ENCODE measurements around the gene DSC1. TPM values are rescaled to one million over a fixed set of nuclear protein-coding genes. Genes with fewer than 3 reads are reported as not detected.

The DSC1 gene
- total and polyA plus RNA-seq, 9 donors, result 0.11 TPM; not detected in 8

GRCh38 chr18:31195063-31195462 lies 32.4 kb upstream of the DSC1 start:
- no peak for TF ChIP-seq EP300 (IDR thresholded peaks at IDR 0.05)
- TF ChIP-seq POLR2A (IDR thresholded peaks at IDR 0.05), result no peak
- no peak for TF ChIP-seq CTCF (IDR thresholded peaks at IDR 0.05)
- no peaks in the 10 kb centered on the region for H3K4me1 ChIP-seq (ENCODE audit: insufficient read depth)
- WGBS, 3 donors, result 19 to 58% (median 35%) methylated on average over 3 of the region's 3 CpGs
- H3K36me3 ChIP-seq, result no peaks in the 10 kb centered on the region
- no peak for DNase-seq
- no peak overlapping the region for H3K27ac ChIP-seq
- no peaks in the 10 kb centered on the region for H3K9me3 ChIP-seq
- no peak overlapping the region for H3K4me3 ChIP-seq
- intact Hi-C loops (cut with DNase I), result no loop called here
- no peaks in the 10 kb centered on the region for H3K27me3 ChIP-seq

GRCh38 chr18:31192086-31192776 lies 29.6 kb upstream of the DSC1 start:
- Histone ChIP-seq H3K27me3 (no peaks in the 10 kb centered on the region), H3K27ac (no peak overlapping the region), H3K4me1 (ENCODE audit: insufficient read depth) (no peaks in the 10 kb centered on the region), H3K9me3 (no peaks in the 10 kb centered on the region), H3K4me3 (no peak overlapping the region), H3K36me3 (no peaks in the 10 kb centered on the region)
- intact Hi-C loops (cut with DNase I), result no loop called here
- no peak for DNase-seq
- TF ChIP-seq EP300 (IDR thresholded peaks at IDR 0.05), result no peak
- TF ChIP-seq CTCF (IDR thresholded peaks at IDR 0.05), result no peak
- no peak for TF ChIP-seq POLR2A (IDR thresholded peaks at IDR 0.05)

GRCh38 chr18:31190919-31191318 lies 28.3 kb upstream of the DSC1 start:
- intact Hi-C loops (cut with DNase I), result no loop called here
- Histone ChIP-seq H3K27me3 (no peaks in the 10 kb centered on the region), H3K9me3 (no peaks in the 10 kb centered on the region), H3K27ac (no peak overlapping the region), H3K4me1 (ENCODE audit: insufficient read depth) (no peaks in the 10 kb centered on the region), H3K36me3 (no peaks in the 10 kb centered on the region), H3K4me3 (no peak overlapping the region)
- TF ChIP-seq CTCF (IDR thresholded peaks at IDR 0.05) (no peak), POLR2A (IDR thresholded peaks at IDR 0.05) (no peak), EP300 (IDR thresholded peaks at IDR 0.05) (no peak)
- 60 to 67% (median 67%) methylated on average over 2 of the region's 2 CpGs for WGBS, 3 donors
- DNase-seq, result no peak

- WGBS, 3 donors, result 72 to 78% (median 75%) methylated on average over 2 of the region's 2 CpGs
- intact Hi-C loops (cut with DNase I), result no loop called here
- DNase-seq, result no peak
- Histone ChIP-seq H3K36me3 (no peaks in the 10 kb centered on the region), H3K27me3 (no peaks in the 10 kb centered on the region), H3K9me3 (no peaks in the 10 kb centered on the region), H3K4me1 (ENCODE audit: insufficient read depth) (no peaks in the 10 kb centered on the region), H3K27ac (no peak overlapping the region), H3K4me3 (no peak overlapping the region)
- TF ChIP-seq CTCF (IDR thresholded peaks at IDR 0.05) (no peak), EP300 (IDR thresholded peaks at IDR 0.05) (no peak), POLR2A (IDR thresholded peaks at IDR 0.05) (no peak)
Observed at GRCh38 chr18:31189757-31190156, 27.1 kb upstream of the DSC1 start.
